Caco-2 (cell line): ENCODE measurements around the gene DAB1. TPM values are rescaled to one million over a fixed set of nuclear protein-coding genes. Genes with fewer than 3 reads are reported as not detected.
A peak's percentile ranks its signal among the peaks of the same experiment; 100 is the strongest.

Source experiments
- BruUV-seq: library from RNA; stranded (reverse); fragments of 400-500 nt; replicated peaks from 2 replicates; lab custom pipeline; 2021; lab: Mats Ljungman, UMichigan
- CTCF ChIA-PET: fragments of 300-600 bp; sonication (Branson Sonifier 250); formaldehyde crosslinking; loops from one replicate; lab custom pipeline; 2022; ENCODE audit warnings: antibody characterized with exemption; lab: Charles Lee
- POLR2A ChIA-PET: fragments of 300-600 bp; sonication (Branson Sonifier 250); formaldehyde crosslinking; loops from one replicate; lab custom pipeline; 2022; ENCODE audit warnings: antibody characterized with exemption; lab: Charles Lee
- DNase-seq, 2 experiments: peaks; one replicate each; pipeline versions ENCODE4 v3.0.0 to v3.0.0-alpha.2; 2020 to 2022
- H3K27me3 ChIP-seq: replicated peaks from 2 replicates; pipeline ENCODE4 v1.6.0; 2011; ENCODE audit warnings: low read length; ENCODE audit not compliant: control insufficient read depth, insufficient read depth
- H3K36me3 ChIP-seq: 2 replicates; pipeline ENCODE4 v1.5.1; 2011; ENCODE audit warnings: low read length; ENCODE audit not compliant: control insufficient read depth, insufficient read depth
- H3K4me1 ChIP-seq: fragments of 250-450 bp; sonication (Bioruptor Pico); 2 replicates; pipeline ENCODE4 v1.5.1; 2020; ENCODE audit warnings: mild to moderate bottlenecking
- H3K4me3 ChIP-seq: 2 replicates; pipeline ENCODE4 v1.5.1; 2011; ENCODE audit warnings: low read depth, mild to moderate bottlenecking, control low read depth, low read length
- H3K9me3 ChIP-seq: fragments of 250-450 bp; sonication (Bioruptor Pico); 2 replicates; pipeline ENCODE4 v1.5.1; 2020; ENCODE audit warnings: mild to moderate bottlenecking, moderate library complexity
- H3K27ac Mint-ChIP-seq: one replicate; pipeline ENCODE4 v1.8.0; 2022; ENCODE audit warnings: mixed read lengths; ENCODE audit not compliant: unreplicated experiment
- H3K27me3 Mint-ChIP-seq: one replicate; pipeline ENCODE4 v1.8.0; 2022; ENCODE audit warnings: mixed read lengths; ENCODE audit not compliant: insufficient read depth, unreplicated experiment
- H3K36me3 Mint-ChIP-seq: one replicate; pipeline ENCODE4 v1.8.0; 2022; ENCODE audit warnings: mild to moderate bottlenecking, mixed read lengths; ENCODE audit not compliant: insufficient read depth, unreplicated experiment
- H3K4me1 Mint-ChIP-seq: one replicate; pipeline ENCODE4 v1.8.0; 2022; ENCODE audit warnings: low read depth, mixed read lengths; ENCODE audit not compliant: unreplicated experiment
- H3K4me3 Mint-ChIP-seq: one replicate; pipeline ENCODE4 v1.8.0; 2022; ENCODE audit warnings: mild to moderate bottlenecking, moderate library complexity, mixed read lengths; ENCODE audit not compliant: unreplicated experiment
- H3K9me3 Mint-ChIP-seq: one replicate; pipeline ENCODE4 v1.8.0; 2022; ENCODE audit warnings: mixed read lengths; ENCODE audit not compliant: unreplicated experiment
- CTCF ChIP-seq, 2 experiments: fragments of 200-600 bp in 1 of 2; IDR thresholded peaks; 1 replicate in 1 of 2; 2 replicates in 1 of 2; pipeline versions ENCODE4 v1.5.1 to v1.8.0; 2011 to 2022; ENCODE audit warnings: antibody characterized with exemption in 1 of 2, control low read depth in 1 of 2, inconsistent platforms in 1 of 2, low read depth in 1 of 2, low read length in 1 of 2, mild to moderate bottlenecking in 1 of 2, moderate library complexity in 1 of 2; ENCODE audit not compliant: insufficient read depth in 1 of 2, severe bottlenecking in 1 of 2, unreplicated experiment in 1 of 2
- intact Hi-C: fragments of 100-400 bp; cut with micrococcal nuclease; formaldehyde crosslinking; loops from one replicate; pipeline ENCODE4 v1.10.0; 2022; ENCODE audit not compliant: unreplicated experiment
- total RNA-seq: library from RNA; stranded (reverse); gene quantifications from 2 replicates; pipeline ENCODE4 v1.2.3, GENCODE V29; 2022

The DAB1 gene
- total RNA-seq, 1 experiment from 2014 or later = 0.32 TPM

GRCh38 chr1:57282411-57282810 lies 141.4 kb downstream of the DAB1 start:
- BruUV-seq = no TSS peak

GRCh38 chr1:57281324-57281723 lies 142.5 kb downstream of the DAB1 start:
- ChIA-PET CTCF (interaction anchor here (0.6 kb wide), 1 partner anchor 887 kb away, joined by 3 read pairs; no protein-coding TSS in a partner anchor), POLR2A (no interaction called here)

More at GRCh38 chr1:57282411-57282810, 141.4 kb downstream of the DAB1 start:
- Histone ChIP-seq H3K4me3 (no peak overlapping the region), H3K27me3 (no peaks in the 10 kb centered on the region), H3K9me3 (no peaks in the 10 kb centered on the region), H3K36me3 (no peaks in the 10 kb centered on the region), H3K4me1 (peaks cover 51% of the 10 kb centered on the region)
- H3K27me3 Mint-ChIP-seq = no peaks in the 10 kb centered on the region
- intact Hi-C loops = no loop called here
- no peaks in the 10 kb centered on the region for H3K36me3 Mint-ChIP-seq
- no peak for TF ChIP-seq CTCF (IDR thresholded peaks at IDR 0.05; ENCODE audit: insufficient read depth in 1 of 2, low read depth in 1 of 2, low read length in 1 of 2, severe bottlenecking in 1 of 2, unreplicated experiment in 1 of 2)
- H3K4me3 Mint-ChIP-seq = no peak overlapping the region
- no peaks in the 10 kb centered on the region for H3K9me3 Mint-ChIP-seq
- H3K27ac Mint-ChIP-seq = peak overlapping the region; percentile 96
- H3K4me1 Mint-ChIP-seq = peaks cover 35% of the 10 kb centered on the region
- ChIA-PET POLR2A (interaction anchor here (0.6 kb wide), 1 partner anchor 25 kb away, joined by 8 read pairs; no protein-coding TSS in a partner anchor), CTCF (no interaction called here)
- DNase-seq = no peak

More at GRCh38 chr1:57281324-57281723, 142.5 kb downstream of the DAB1 start:
- Mint-ChIP-seq H3K27ac (peak overlapping the region; percentile 96), H3K27me3 (no peaks in the 10 kb centered on the region), H3K4me1 (peaks cover 35% of the 10 kb centered on the region), H3K9me3 (no peaks in the 10 kb centered on the region), H3K4me3 (peak overlapping the region; percentile 57), H3K36me3 (no peaks in the 10 kb centered on the region)
- intact Hi-C loops = loop anchor here (2.0 kb wide), 5 partner anchors 29 to 297 kb away; no protein-coding TSS in a partner anchor
- Histone ChIP-seq H3K4me1 (peaks cover 57% of the 10 kb centered on the region), H3K27me3 (no peaks in the 10 kb centered on the region), H3K36me3 (no peaks in the 10 kb centered on the region), H3K4me3 (no peak overlapping the region), H3K9me3 (no peaks in the 10 kb centered on the region)
- no peak for TF ChIP-seq CTCF (IDR thresholded peaks at IDR 0.05; ENCODE audit: insufficient read depth in 1 of 2, low read depth in 1 of 2, low read length in 1 of 2, severe bottlenecking in 1 of 2, unreplicated experiment in 1 of 2)
- peak; percentile 77 to 91 for DNase-seq
- BruUV-seq = no TSS peak
